Small intestine (tissue), 7 donors: Measurements from ENCODE around the gene KIAA0930. TPM values are rescaled to one million over a fixed set of nuclear protein-coding genes. Genes with fewer than 3 reads are reported as not detected.

Source experiments
- DNase-seq, 2 donors: peaks; one replicate each; pipeline versions ENCODE4 v3.0.0 to v3.0.0-alpha.2; 2013
- FAIRE-seq: peaks from 2 replicates; lab custom pipeline; 2012; peaks lifted over from hg19 to GRCh38; lab: Jason Lieb, UNC
- H3K27ac ChIP-seq, 3 donors: one replicate each; pipeline ENCODE4 v1.5.1; 2013; ENCODE audit warnings: low read length in 2 of 3, mild to moderate bottlenecking in 2 of 3, control low read depth in 1 of 3, inconsistent platforms in 1 of 3, low read depth in 1 of 3, moderate library complexity in 1 of 3
- H3K27me3 ChIP-seq, 3 donors: one replicate each; pipeline ENCODE4 v1.6.1; 2013; ENCODE audit warnings: low read length in 3 of 3, inconsistent platforms in 1 of 3; ENCODE audit not compliant: control insufficient read depth in 3 of 3, insufficient read depth in 3 of 3
- H3K36me3 ChIP-seq, 3 donors: one replicate each; pipeline ENCODE4 v1.6.1; 2013; ENCODE audit warnings: low read length in 3 of 3, inconsistent platforms in 1 of 3, low read depth in 1 of 3, mild to moderate bottlenecking in 1 of 3, moderate library complexity in 1 of 3; ENCODE audit not compliant: control insufficient read depth in 3 of 3, insufficient read depth in 2 of 3
- H3K4me1 ChIP-seq, 3 donors: one replicate each; pipeline ENCODE4 v1.6.1; 2013; ENCODE audit warnings: low read length in 2 of 3, inconsistent platforms in 1 of 3, low read depth in 1 of 3, mild to moderate bottlenecking in 1 of 3, moderate library complexity in 1 of 3; ENCODE audit not compliant: control insufficient read depth in 3 of 3, insufficient read depth in 2 of 3
- H3K4me3 ChIP-seq, 3 donors: one replicate each; pipeline ENCODE4 v1.5.1; 2013; ENCODE audit warnings: low read length in 3 of 3, control low read depth in 1 of 3, inconsistent platforms in 1 of 3, low read depth in 1 of 3, mild to moderate bottlenecking in 1 of 3, moderate library complexity in 1 of 3
- H3K9me3 ChIP-seq, 2 donors: one replicate each; pipeline ENCODE4 v1.6.1; 2013; ENCODE audit warnings: low read depth in 1 of 2, low read length in 1 of 2; ENCODE audit not compliant: control insufficient read depth in 2 of 2, insufficient read depth in 1 of 2
- WGBS, 3 donors: extraction: QIAGEN DNeasy Blood & Tissue Kit; methylation state at CpG; one replicate each; pipeline ENCODE4 v1.1.7; 2013; 5-methylcytosine and 5-hydroxymethylcytosine counted together
- polyA plus RNA-seq, 4 donors: library from polyadenylated mRNA; stranded (reverse) in 3 of 4; unstranded in 1 of 4; fragments of 200-250 nt in 3 of 4; fragments of 120-200 nt in 1 of 4; gene quantifications; one replicate each; pipeline versions ENCODE4 v1.2.1 to v1.2.3, GENCODE V29; 2013
- donor health status: healthy with polysubstance abuse.
- donor health status: control.
- donor health status: control.
- donor health status: Bipolar disorder and iron deficiency.
- donor health status: healthy.

The KIAA0930 gene
- polyA plus RNA-seq, 4 donors: 19.3 to 29.0 (median 26.0) TPM

GRCh38 chr22:45202333-45203149 lies 38.2 kb downstream of the KIAA0930 start:
- no peaks in the 10 kb centered on the region for H3K4me1 ChIP-seq
- no peaks in the 10 kb centered on the region for H3K27me3 ChIP-seq
- no peak overlapping the region for H3K4me3 ChIP-seq
- H3K27ac ChIP-seq: no peak overlapping the region
- FAIRE-seq: no peak
- 93 to 97% (median 94%) methylated on average over 34 to 36 of the region's 36 CpGs for WGBS, 3 donors
- H3K9me3 ChIP-seq: no peaks in the 10 kb centered on the region
- peaks cover 3 to 70% (median 9%) of the 10 kb centered on the region in 3 donors for H3K36me3 ChIP-seq
- no peak for DNase-seq

GRCh38 chr22:45201678-45202332 lies 38.9 kb downstream of the KIAA0930 start:
- H3K9me3 ChIP-seq: no peaks in the 10 kb centered on the region
- no peaks in the 10 kb centered on the region for H3K4me1 ChIP-seq
- H3K4me3 ChIP-seq: no peak overlapping the region
- FAIRE-seq (no peak), DNase-seq (no peak)
- H3K27me3 ChIP-seq: no peaks in the 10 kb centered on the region
- H3K36me3 ChIP-seq: peaks cover 4 to 77% (median 9%) of the 10 kb centered on the region in 3 donors
- no peak overlapping the region for H3K27ac ChIP-seq
- 55 to 62% (median 61%) methylated on average over 9 of the region's 9 CpGs for WGBS, 3 donors

- H3K27me3 ChIP-seq: no peaks in the 10 kb centered on the region
- H3K4me3 ChIP-seq: no peak overlapping the region
- no peaks in the 10 kb centered on the region for H3K4me1 ChIP-seq
- WGBS, 3 donors: 86 to 93% (median 90%) methylated on average over 17 to 18 of the region's 18 CpGs
- H3K9me3 ChIP-seq: no peaks in the 10 kb centered on the region
- DNase-seq: no peak
- FAIRE-seq: no peak
- no peak overlapping the region for H3K27ac ChIP-seq
- H3K36me3 ChIP-seq: peaks cover 8 to 85% (median 9%) of the 10 kb centered on the region in 3 donors
These were observed 39.7 kb downstream of the KIAA0930 start for GRCh38 chr22:45200860-45201511.

GRCh38 chr22:45200230-45200629 lies 40.5 kb downstream of the KIAA0930 start:
- FAIRE-seq: no peak
- H3K4me1 ChIP-seq: no peaks in the 10 kb centered on the region
- H3K9me3 ChIP-seq: no peaks in the 10 kb centered on the region
- no peak for DNase-seq
- peaks cover 9 to 89% (median 11%) of the 10 kb centered on the region in 3 donors for H3K36me3 ChIP-seq
- 90 to 91% (median 91%) methylated on average over 9 of the region's 9 CpGs for WGBS, 3 donors
- H3K4me3 ChIP-seq: no peak overlapping the region
- no peak overlapping the region for H3K27ac ChIP-seq
- H3K27me3 ChIP-seq: no peaks in the 10 kb centered on the region

GRCh38 chr22:45199723-45200122 lies 41.0 kb downstream of the KIAA0930 start:
- WGBS, 3 donors: 93 to 95% (median 94%) methylated on average over 15 to 16 of the region's 16 CpGs
- H3K9me3 ChIP-seq: no peaks in the 10 kb centered on the region
- DNase-seq: no peak
- FAIRE-seq: no peak
- H3K27me3 ChIP-seq: no peaks in the 10 kb centered on the region
- no peak overlapping the region for H3K27ac ChIP-seq
- H3K4me1 ChIP-seq: no peaks in the 10 kb centered on the region
- H3K36me3 ChIP-seq: peaks cover 6 to 89% (median 11%) of the 10 kb centered on the region in 3 donors
- no peak overlapping the region for H3K4me3 ChIP-seq

- FAIRE-seq (no peak), DNase-seq (no peak)
- Histone ChIP-seq H3K4me3 (no peak overlapping the region), H3K9me3 (no peaks in the 10 kb centered on the region), H3K27ac (no peak overlapping the region), H3K4me1 (no peaks in the 10 kb centered on the region), H3K36me3 (peaks cover 6 to 79% (median 11%) of the 10 kb centered on the region in 3 donors), H3K27me3 (no peaks in the 10 kb centered on the region)
- WGBS, 3 donors: 82 to 85% (median 83%) methylated on average over 9 of the region's 9 CpGs
These were observed 42.3 kb downstream of the KIAA0930 start for GRCh38 chr22:45198463-45198795.

GRCh38 chr22:45197606-45198462 lies 42.9 kb downstream of the KIAA0930 start:
- Histone ChIP-seq H3K27me3 (no peaks in the 10 kb centered on the region), H3K27ac (no peak overlapping the region), H3K4me1 (peaks cover 0 to 1% (median 0%) of the 10 kb centered on the region in 3 donors), H3K36me3 (peaks cover 3 to 75% (median 11%) of the 10 kb centered on the region in 3 donors), H3K9me3 (no peaks in the 10 kb centered on the region), H3K4me3 (no peak overlapping the region)
- no peak for FAIRE-seq
- no peak for DNase-seq
- 89 to 94% (median 91%) methylated on average over 28 of the region's 28 CpGs for WGBS, 3 donors
